GM20000 (cell line): ENCODE results near the gene CDH23.

Source experiments
- DNase-seq: peaks from one replicate; pipeline ENCODE4 v3.0.0; 2012; ENCODE audit warnings: low spot score
- CTCF ChIP-seq: IDR thresholded peaks from 2 replicates; pipeline ENCODE4 v1.5.1; 2012; ENCODE audit warnings: mild to moderate bottlenecking, control low read depth; ENCODE audit errors: extremely low read depth, missing control alignments

Gene CDH23

GRCh38 chr10:71453186-71453585, 56.5 kb downstream of the CDH23 start:
- no peak for TF ChIP-seq CTCF
- DNase-seq, result no peak

- no peak for DNase-seq
- no peak for TF ChIP-seq CTCF
These were observed 57.6 kb downstream of the CDH23 start for GRCh38 chr10:71454347-71454746.

- DNase-seq, result no peak
These were observed 58.3 kb downstream of the CDH23 start for GRCh38 chr10:71455035-71455434.

GRCh38 chr10:71456631-71457030, 59.9 kb downstream of the CDH23 start:
- no peak for DNase-seq
- no peak for TF ChIP-seq CTCF

More at GRCh38 chr10:71455035-71455434, 58.3 kb downstream of the CDH23 start:
- TF ChIP-seq CTCF, result no peak

GRCh38 chr10:71457908-71458307, 61.2 kb downstream of the CDH23 start:
- no peak for TF ChIP-seq CTCF
- no peak for DNase-seq

- no peak for DNase-seq
- no peak for TF ChIP-seq CTCF
These were observed 61.7 kb downstream of the CDH23 start for GRCh38 chr10:71458387-71458786.

GRCh38 chr10:71459513-71459912, 62.8 kb downstream of the CDH23 start:
- no peak for DNase-seq
- no peak for TF ChIP-seq CTCF

GRCh38 chr10:71460615-71461014, 63.9 kb downstream of the CDH23 start:
- no peak for DNase-seq
- TF ChIP-seq CTCF, result no peak
